SU-DHL-6 (cell line): ENCODE results near the gene ACOT11.

Experiments
- H2AFZ ChIP-seq: fragments of 200-600 bp; sonication (generic); 2 replicates; pipeline ENCODE4 v1.6.1; 2014; ENCODE audit warnings: low read depth, mild to moderate bottlenecking, moderate library complexity, mixed read lengths, antibody characterized with exemption, low read length; ENCODE audit not compliant: severe bottlenecking
- H3F3A ChIP-seq: fragments of 200-600 bp; shearing (Covaris generic); 2 replicates; pipeline ENCODE4 v1.6.0; 2016; ENCODE audit warnings: antibody characterized with exemption, mild to moderate bottlenecking; ENCODE audit not compliant: insufficient read depth
- H3K27ac ChIP-seq: fragments of 200-600 bp; sonication (generic); 2 replicates; pipeline ENCODE4 v1.5.1; 2016; ENCODE audit warnings: low read depth, mild to moderate bottlenecking, low read length, moderate library complexity, mixed read lengths
- H3K27me3 ChIP-seq: fragments of 200-600 bp; sonication (generic), shearing (Covaris generic); 2 replicates; pipeline ENCODE4 v1.6.0; 2014; ENCODE audit warnings: mild to moderate bottlenecking, low read length
- H3K36me3 ChIP-seq: fragments of 200-600 bp; sonication (generic); 2 replicates; pipeline ENCODE4 v1.6.1; 2014; ENCODE audit warnings: mild to moderate bottlenecking, low read length, mixed read lengths
- H3K4me2 ChIP-seq: fragments of 300-600, 200-600 bp; shearing (Covaris generic), sonication (generic); 2 replicates; pipeline ENCODE4 v1.6.0; 2014; ENCODE audit warnings: low read length, low read depth, mild to moderate bottlenecking; ENCODE audit not compliant: poor library complexity, severe bottlenecking
- H3K4me3 ChIP-seq: fragments of 200-600 bp; sonication (generic); 2 replicates; pipeline ENCODE4 v1.5.1; 2014; ENCODE audit warnings: antibody characterized with exemption, low read length, mild to moderate bottlenecking, mixed read lengths; ENCODE audit not compliant: insufficient read depth, poor library complexity, severe bottlenecking
- H3K79me2 ChIP-seq: fragments of 200-600 bp; sonication (generic); 2 replicates; pipeline ENCODE4 v1.6.1; 2014; ENCODE audit warnings: mild to moderate bottlenecking, low read length, moderate library complexity; ENCODE audit not compliant: insufficient read depth
- H3K9ac ChIP-seq: fragments of 200-600 bp; sonication (generic); 2 replicates; pipeline ENCODE4 v1.7.0; 2014; ENCODE audit warnings: mild to moderate bottlenecking, low read length
- H3K9me2 ChIP-seq: fragments of 200-600 bp; sonication (generic); replicated peaks from 2 replicates; pipeline ENCODE4 v1.6.1; 2014; ENCODE audit warnings: low read length; ENCODE audit not compliant: insufficient read depth
- H3K9me3 ChIP-seq: fragments of 200-600 bp; sonication (generic); 2 replicates; pipeline ENCODE4 v1.6.1; 2014; ENCODE audit warnings: low read length, mixed read lengths; ENCODE audit not compliant: insufficient read depth
- H4K20me1 ChIP-seq: fragments of 200-600 bp; sonication (generic); 2 replicates; pipeline ENCODE4 v1.6.1; 2014; ENCODE audit warnings: low read depth, mild to moderate bottlenecking, antibody characterized with exemption, low read length, moderate library complexity, mixed read lengths
- EZH2phosphoT487 ChIP-seq: fragments of 200-600 bp; sonication (generic), shearing (Covaris generic); conservative IDR thresholded peaks from 2 replicates; pipeline ENCODE4 v1.6.1; 2018; ENCODE audit warnings: mild to moderate bottlenecking, antibody characterized with exemption, low read length, moderate library complexity, mixed read lengths
- TF ChIP-seq, protein P1 (sequence below): fragments of 200-600 bp; sonication (generic); IDR thresholded peaks from one replicate; pipeline ENCODE4 v1.5.1; 2017; ENCODE audit warnings: antibody characterized with exemption, mild to moderate bottlenecking, low read length, moderate library complexity; ENCODE audit not compliant: insufficient read depth, poor library complexity, severe bottlenecking

ACOT11 gene

GRCh38 chr1:54609301-54609921 lies 61.4 kb downstream of the ACOT11 start:
- H3K9me3 ChIP-seq = no peaks in the 10 kb centered on the region
- no peaks in the 10 kb centered on the region for H3K36me3 ChIP-seq
- H2AFZ ChIP-seq = no peak overlapping the region
- H3F3A ChIP-seq = no peaks in the 10 kb centered on the region
- H3K79me2 ChIP-seq = no peaks in the 10 kb centered on the region
- H3K27me3 ChIP-seq = no peaks in the 10 kb centered on the region
- H3K9ac ChIP-seq = no peak overlapping the region
- H3K4me3 ChIP-seq = no peak overlapping the region
- H3K9me2 ChIP-seq = no peaks in the 10 kb centered on the region
- H3K4me2 ChIP-seq = no peak overlapping the region
- H4K20me1 ChIP-seq = no peaks in the 10 kb centered on the region
- H3K27ac ChIP-seq = no peak overlapping the region
- no peak for TF ChIP-seq EZH2phosphoT487
- TF ChIP-seq, protein P1, sequence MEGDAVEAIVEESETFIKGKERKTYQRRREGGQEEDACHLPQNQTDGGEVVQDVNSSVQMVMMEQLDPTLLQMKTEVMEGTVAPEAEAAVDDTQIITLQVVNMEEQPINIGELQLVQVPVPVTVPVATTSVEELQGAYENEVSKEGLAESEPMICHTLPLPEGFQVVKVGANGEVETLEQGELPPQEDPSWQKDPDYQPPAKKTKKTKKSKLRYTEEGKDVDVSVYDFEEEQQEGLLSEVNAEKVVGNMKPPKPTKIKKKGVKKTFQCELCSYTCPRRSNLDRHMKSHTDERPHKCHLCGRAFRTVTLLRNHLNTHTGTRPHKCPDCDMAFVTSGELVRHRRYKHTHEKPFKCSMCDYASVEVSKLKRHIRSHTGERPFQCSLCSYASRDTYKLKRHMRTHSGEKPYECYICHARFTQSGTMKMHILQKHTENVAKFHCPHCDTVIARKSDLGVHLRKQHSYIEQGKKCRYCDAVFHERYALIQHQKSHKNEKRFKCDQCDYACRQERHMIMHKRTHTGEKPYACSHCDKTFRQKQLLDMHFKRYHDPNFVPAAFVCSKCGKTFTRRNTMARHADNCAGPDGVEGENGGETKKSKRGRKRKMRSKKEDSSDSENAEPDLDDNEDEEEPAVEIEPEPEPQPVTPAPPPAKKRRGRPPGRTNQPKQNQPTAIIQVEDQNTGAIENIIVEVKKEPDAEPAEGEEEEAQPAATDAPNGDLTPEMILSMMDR = no peak

DNA sequence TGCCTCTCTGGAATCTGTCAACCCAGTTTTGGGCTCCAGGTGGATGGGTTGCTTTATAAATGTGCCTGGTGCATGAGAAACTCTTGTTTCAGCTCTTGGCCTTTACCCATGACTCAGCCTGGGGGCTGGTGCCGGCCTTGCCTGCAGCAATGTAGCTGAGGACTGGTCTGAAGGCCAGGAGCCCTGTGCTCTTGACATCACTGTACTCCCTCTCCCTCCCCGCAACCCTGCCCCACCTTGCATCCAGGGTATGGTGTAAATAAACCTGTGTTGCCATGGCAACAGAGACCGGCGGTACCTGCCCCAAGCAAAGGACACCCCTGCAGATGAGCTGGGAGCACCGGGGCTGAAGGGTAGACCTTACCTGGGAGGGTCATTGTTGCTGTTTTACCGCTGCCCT lies 62.0 kb downstream of the ACOT11 start:
- H3K79me2 ChIP-seq = no peaks in the 10 kb centered on the region
- no peak overlapping the region for H3K4me3 ChIP-seq
- no peaks in the 10 kb centered on the region for H3K9me2 ChIP-seq
- no peaks in the 10 kb centered on the region for H4K20me1 ChIP-seq
- H3K4me2 ChIP-seq = no peak overlapping the region
- no peaks in the 10 kb centered on the region for H3K36me3 ChIP-seq
- H2AFZ ChIP-seq = no peak overlapping the region
- no peak overlapping the region for H3K9ac ChIP-seq
- no peaks in the 10 kb centered on the region for H3K9me3 ChIP-seq
- no peak overlapping the region for H3K27ac ChIP-seq
- no peak for TF ChIP-seq EZH2phosphoT487
- TF ChIP-seq, protein P1 = no peak
- no peaks in the 10 kb centered on the region for H3F3A ChIP-seq
- H3K27me3 ChIP-seq = no peaks in the 10 kb centered on the region

DNA sequence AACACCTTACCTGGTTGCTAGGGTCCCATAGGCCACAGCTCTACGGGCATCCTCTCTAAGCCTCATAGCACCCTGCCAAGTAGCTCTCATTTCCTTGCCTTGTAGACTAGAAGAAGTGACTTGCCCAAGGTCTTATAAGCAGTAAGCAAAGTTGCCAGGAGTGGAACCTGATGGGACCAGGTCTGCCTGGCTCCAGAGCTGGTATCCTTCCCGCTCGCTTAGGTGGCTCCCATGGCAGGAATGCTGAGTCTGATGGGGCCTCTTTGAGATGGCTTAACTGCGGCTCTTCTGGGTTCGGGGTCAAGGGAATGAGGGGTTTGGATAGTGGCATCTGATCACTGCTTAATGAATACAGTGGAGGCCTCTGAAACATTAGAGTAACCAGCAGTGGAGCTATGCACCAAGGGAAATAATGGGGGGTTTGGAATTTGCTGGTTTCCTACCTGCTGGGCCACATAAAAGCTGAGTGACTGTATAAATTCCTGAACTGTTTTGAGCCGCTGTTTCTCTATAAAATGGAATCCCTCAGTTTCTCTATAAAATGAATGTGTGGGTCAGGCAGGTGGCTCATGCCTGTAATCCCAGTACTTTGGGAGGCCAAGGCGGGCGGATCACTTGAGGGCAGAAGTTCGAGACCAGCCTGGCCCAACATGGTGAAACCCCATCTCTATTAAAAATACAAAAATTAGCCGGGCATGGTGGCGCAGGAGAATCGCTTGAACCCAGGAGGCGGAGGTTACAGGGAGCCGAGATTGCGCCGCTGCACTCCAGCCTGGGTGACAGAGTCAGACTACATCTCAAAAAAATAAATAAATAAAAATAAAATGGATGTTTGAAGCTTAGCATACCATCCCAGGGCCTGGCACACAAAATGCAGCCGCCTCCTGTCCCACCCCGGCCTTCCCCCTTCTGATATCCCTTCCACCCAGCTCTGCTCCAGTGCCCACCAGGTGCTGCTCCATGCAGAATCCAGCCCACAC lies 62.9 kb downstream of the ACOT11 start:
- Histone ChIP-seq H3K36me3 (no peaks in the 10 kb centered on the region), H3K9ac (no peak overlapping the region), H3K4me2 (no peak overlapping the region), H3K9me3 (no peaks in the 10 kb centered on the region), H2AFZ (no peak overlapping the region), H4K20me1 (no peaks in the 10 kb centered on the region), H3K27me3 (no peaks in the 10 kb centered on the region), H3K9me2 (no peaks in the 10 kb centered on the region), H3F3A (no peaks in the 10 kb centered on the region), H3K4me3 (no peak overlapping the region), H3K79me2 (no peaks in the 10 kb centered on the region), H3K27ac (no peak overlapping the region)
- no peak for TF ChIP-seq EZH2phosphoT487
- TF ChIP-seq, protein P1 = no peak
